Ishikawa (cell line): ENCODE data around the gene PPIP5K2.

ENCODE experiments used
- CEBPB ChIP-seq: IDR thresholded peaks from 2 replicates; pipeline ENCODE4 v1.6.1; 2012
- CREB1 ChIP-seq: IDR thresholded peaks from 2 replicates; pipeline ENCODE4 v1.6.1; 2012; ENCODE audit warnings: low read depth
- EGR1 ChIP-seq: IDR thresholded peaks from 2 replicates; pipeline ENCODE4 v1.6.1; 2012
- EP300 ChIP-seq: IDR thresholded peaks from 2 replicates; pipeline ENCODE4 v1.6.1; 2012; ENCODE audit warnings: borderline replicate concordance
- FOXM1 ChIP-seq: IDR thresholded peaks from 2 replicates; pipeline ENCODE4 v1.6.1; 2012; ENCODE audit warnings: low read depth, borderline replicate concordance
- MAX ChIP-seq: IDR thresholded peaks from 2 replicates; pipeline ENCODE4 v1.6.1; 2012
- NFIC ChIP-seq: IDR thresholded peaks from 2 replicates; pipeline ENCODE4 v1.6.1; 2012
- RAD21 ChIP-seq: IDR thresholded peaks from 2 replicates; pipeline ENCODE4 v1.6.1; 2012; ENCODE audit warnings: low read depth
- REST ChIP-seq: IDR thresholded peaks from 2 replicates; pipeline ENCODE4 v1.6.1; 2012; ENCODE audit warnings: low read depth, mild to moderate bottlenecking
- TAF1 ChIP-seq: IDR thresholded peaks from 2 replicates; pipeline ENCODE4 v1.6.1; 2012; ENCODE audit warnings: low read depth, mild to moderate bottlenecking
- TCF12 ChIP-seq: IDR thresholded peaks from 2 replicates; pipeline ENCODE4 v1.6.1; 2012; ENCODE audit warnings: low read depth
- TEAD4 ChIP-seq: IDR thresholded peaks from 2 replicates; pipeline ENCODE4 v1.6.1; 2012
- USF1 ChIP-seq: IDR thresholded peaks from 2 replicates; pipeline ENCODE4 v1.6.1; 2012
- YY1 ChIP-seq: IDR thresholded peaks from 2 replicates; pipeline ENCODE4 v1.6.1; 2012; ENCODE audit warnings: low read depth
- ZBTB7A ChIP-seq: IDR thresholded peaks from 2 replicates; pipeline ENCODE4 v1.6.1; 2012; ENCODE audit warnings: low read depth

Gene PPIP5K2

GRCh38 chr5:103098993-103099392 lies 21.1 kb upstream of the PPIP5K2 start:
- TF ChIP-seq TCF12: no peak
- peak; percentile 92 for TF ChIP-seq USF1

DNA sequence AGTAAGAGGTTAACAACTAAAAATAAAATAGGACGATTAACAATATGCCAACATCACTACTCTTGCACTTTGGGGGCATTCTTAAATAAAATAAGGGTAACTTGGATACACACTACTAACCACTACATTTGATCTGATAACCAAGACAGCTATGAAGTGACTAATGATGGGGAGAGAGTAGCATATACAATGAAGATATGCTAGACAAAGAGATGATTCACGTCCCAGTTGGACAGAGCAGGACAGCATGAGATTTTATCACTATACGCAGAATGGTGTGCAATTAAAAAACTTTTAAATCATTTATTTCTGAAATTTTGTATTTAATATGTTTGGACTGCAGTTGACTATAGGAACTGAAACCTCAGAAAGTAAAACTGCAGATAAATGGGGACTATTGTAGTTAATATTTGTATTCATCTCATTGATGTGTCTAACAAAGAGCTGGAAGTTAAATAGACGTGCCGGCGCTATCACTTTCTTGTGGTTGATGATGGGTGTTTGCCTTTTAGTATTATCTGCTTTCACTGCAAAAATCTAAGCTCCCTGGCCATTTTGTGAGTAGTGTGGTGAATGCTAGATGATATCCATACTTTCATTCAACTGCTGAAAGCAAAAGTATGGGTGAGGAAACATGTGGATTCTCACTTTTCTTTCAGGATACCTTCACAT lies 18.9 kb upstream of the PPIP5K2 start:
- TF ChIP-seq EGR1 (no peak), TAF1 (no peak), TCF12 (no peak), MAX (no peak), CREB1 (no peak), CEBPB (no peak), YY1 (no peak), EP300 (no peak), REST (no peak), TEAD4 (no peak), FOXM1 (no peak), USF1 (no peak), ZBTB7A (no peak)

- TF ChIP-seq TCF12 (no peak), EGR1 (no peak), USF1 (no peak), NFIC (no peak)
Measured at GRCh38 chr5:103102234-103102633, 17.9 kb upstream of the PPIP5K2 start.

DNA sequence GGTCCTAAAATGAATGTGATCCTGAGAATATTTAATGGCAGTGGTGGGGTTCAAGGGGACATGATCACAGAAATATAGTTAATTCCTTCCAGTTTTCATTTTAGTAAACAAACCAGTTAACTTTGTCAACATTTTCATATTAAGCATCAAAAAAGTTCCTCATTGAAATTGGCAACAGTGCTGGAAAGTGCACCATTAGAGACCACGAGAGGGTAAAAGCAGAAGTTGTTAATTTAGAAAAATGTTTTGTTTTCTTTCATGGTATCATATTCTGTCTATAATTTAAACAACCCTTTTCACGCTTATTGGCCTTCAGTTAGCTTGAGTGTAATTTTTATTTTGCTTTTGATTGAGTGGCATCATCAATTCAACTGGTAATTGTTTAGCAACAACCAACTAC lies 12.0 kb upstream of the PPIP5K2 start:
- TF ChIP-seq TEAD4 (no peak), ZBTB7A (no peak)

DNA sequence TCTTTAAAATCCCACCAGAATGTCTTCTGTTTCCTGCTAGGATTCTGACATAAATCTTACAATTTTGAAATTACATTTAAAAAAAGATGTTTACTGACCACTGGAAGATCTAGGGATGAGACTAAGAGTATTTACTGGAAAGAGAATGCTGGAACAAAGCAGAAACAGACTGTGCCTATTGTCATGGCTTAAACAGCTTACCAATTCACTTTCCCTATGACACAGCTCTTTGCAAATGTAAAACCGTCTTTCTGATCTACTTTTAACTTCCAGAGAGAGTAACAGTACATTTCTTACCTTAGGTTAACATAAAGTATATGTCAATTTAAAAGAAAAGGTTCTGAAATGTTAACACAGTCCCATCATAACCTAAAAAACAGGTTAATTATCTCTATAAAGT lies 10.8 kb upstream of the PPIP5K2 start:
- no peak for TF ChIP-seq NFIC
- no peak for TF ChIP-seq CEBPB
- TF ChIP-seq MAX: no peak
- TF ChIP-seq USF1: no peak
- no peak for TF ChIP-seq TCF12

GRCh38 chr5:103110403-103110802 lies 9.7 kb upstream of the PPIP5K2 start:
- TF ChIP-seq TEAD4 (no peak), ZBTB7A (no peak), USF1 (no peak), YY1 (no peak), TCF12 (no peak), TAF1 (no peak), FOXM1 (no peak), CREB1 (no peak), REST (no peak), MAX (no peak), EP300 (no peak), NFIC (no peak), EGR1 (no peak), CEBPB (no peak), RAD21 (no peak)
